AG08396 (cell line): ENCODE results near the gene ZNF300.
"Not testable (repeated sequence)": the region's sequence is repeated elsewhere in the genome, so short reads cannot be mapped to it uniquely, and the experiment has no call there.

Experiments used
- DNase-seq: peaks from one replicate; pipeline ENCODE4 v3.0.0; 2012; ENCODE audit warnings: low spot score, mixed read lengths

The ZNF300 gene

GRCh38 chr5:150845185-150845859 lies 59.5 kb downstream of the ZNF300 start:
- DNase-seq: not testable (repeated sequence)
